Measurements from ENCODE around the gene BRF1.

BRF1 gene

DNA sequence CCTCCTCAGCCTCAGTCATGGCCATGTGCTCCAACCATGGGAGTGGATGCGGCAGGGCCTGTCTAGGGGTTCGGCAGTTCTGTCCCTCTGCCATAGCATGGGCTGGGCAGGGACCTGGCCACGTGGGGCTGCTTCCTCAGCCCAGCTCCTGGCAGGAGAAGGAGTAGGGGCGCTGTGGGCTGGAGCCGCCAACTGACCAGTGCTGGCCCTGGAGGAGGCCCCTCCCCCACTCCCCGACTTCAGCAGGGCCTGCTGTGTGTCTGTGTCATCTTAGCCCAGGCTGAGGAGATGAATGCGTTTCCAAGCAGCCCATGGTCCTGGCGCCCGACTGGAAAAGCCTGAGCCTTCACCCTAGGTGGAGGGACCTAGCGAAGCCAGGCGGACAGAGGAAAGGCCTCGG, 11.0 kb upstream of the BRF1 start:
- H3K27me3 Mint-ChIP-seq (ENCODE audit: low read depth) = no peaks in the 10 kb centered on the region
- no peaks in the 10 kb centered on the region for H3K9me3 Mint-ChIP-seq
- H3K27ac Mint-ChIP-seq = no peak overlapping the region
- H3K36me3 Mint-ChIP-seq (ENCODE audit: low read depth) = no peaks in the 10 kb centered on the region
- TF ChIP-seq CTCF (IDR thresholded peaks at IDR 0.05; ENCODE audit: unreplicated experiment in 3 of 3) = no peak
- H3K4me3 Mint-ChIP-seq = no peak overlapping the region
- peaks cover 14% of the 10 kb centered on the region for H3K4me1 Mint-ChIP-seq

- Mint-ChIP-seq H3K9me3 (no peaks in the 10 kb centered on the region), H3K27me3 (ENCODE audit: low read depth) (no peaks in the 10 kb centered on the region), H3K36me3 (ENCODE audit: low read depth) (no peaks in the 10 kb centered on the region), H3K4me1 (peaks cover 8% of the 10 kb centered on the region), H3K4me3 (peak overlapping the region in 1 of 3 experiments; percentile 5), H3K27ac (no peak overlapping the region)
- no peak for TF ChIP-seq CTCF (IDR thresholded peaks at IDR 0.05; ENCODE audit: unreplicated experiment in 3 of 3)
Observed at GRCh38 chr14:105309371-105309770, 8.6 kb upstream of the BRF1 start.

GRCh38 chr14:105307052-105307727, 6.4 kb upstream of the BRF1 start:
- Mint-ChIP-seq H3K4me1 (no peaks in the 10 kb centered on the region), H3K4me3 (no peak overlapping the region), H3K27ac (no peak overlapping the region), H3K36me3 (ENCODE audit: low read depth) (no peaks in the 10 kb centered on the region), H3K27me3 (ENCODE audit: low read depth) (no peaks in the 10 kb centered on the region), H3K9me3 (no peaks in the 10 kb centered on the region)
- no peak for TF ChIP-seq CTCF (IDR thresholded peaks at IDR 0.05; ENCODE audit: unreplicated experiment in 3 of 3)

- H3K9me3 Mint-ChIP-seq = no peaks in the 10 kb centered on the region
- H3K27me3 Mint-ChIP-seq (ENCODE audit: low read depth) = no peaks in the 10 kb centered on the region
- no peak for TF ChIP-seq CTCF (IDR thresholded peaks at IDR 0.05; ENCODE audit: unreplicated experiment in 3 of 3)
- no peak overlapping the region for H3K4me3 Mint-ChIP-seq
- no peaks in the 10 kb centered on the region for H3K4me1 Mint-ChIP-seq
- H3K27ac Mint-ChIP-seq = no peak overlapping the region
- H3K36me3 Mint-ChIP-seq (ENCODE audit: low read depth) = no peaks in the 10 kb centered on the region
Observed at GRCh38 chr14:105305791-105306190, 5.0 kb upstream of the BRF1 start.

- H3K9me3 Mint-ChIP-seq = no peaks in the 10 kb centered on the region
- no peak overlapping the region for H3K27ac Mint-ChIP-seq
- TF ChIP-seq CTCF (IDR thresholded peaks at IDR 0.05; ENCODE audit: unreplicated experiment in 3 of 3) = no peak
- no peaks in the 10 kb centered on the region for H3K27me3 Mint-ChIP-seq (ENCODE audit: low read depth)
- no peak overlapping the region for H3K4me3 Mint-ChIP-seq
- H3K36me3 Mint-ChIP-seq (ENCODE audit: low read depth) = no peaks in the 10 kb centered on the region
- H3K4me1 Mint-ChIP-seq = no peaks in the 10 kb centered on the region
Observed at GRCh38 chr14:105305345-105305744, 4.5 kb upstream of the BRF1 start.

DNA sequence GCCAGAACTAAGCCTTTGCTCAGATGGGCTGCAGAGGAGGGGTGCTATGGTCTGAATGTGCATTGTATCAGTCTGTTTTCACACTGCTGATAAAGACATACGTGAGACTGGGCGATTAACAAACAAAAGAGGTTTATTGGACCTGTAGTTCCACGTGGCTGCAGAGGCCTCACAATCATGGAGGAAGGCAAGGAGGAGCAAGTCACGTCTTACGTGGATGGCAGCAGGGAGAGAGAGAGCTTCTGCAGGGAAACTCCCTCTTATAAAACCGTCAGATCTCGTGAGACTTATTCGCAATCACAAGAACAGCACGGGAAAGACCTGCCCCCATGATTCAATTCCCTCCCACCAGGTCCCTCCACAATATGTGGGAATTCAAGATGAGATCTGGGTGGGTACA, 3.8 kb upstream of the BRF1 start:
- H3K27me3 Mint-ChIP-seq (ENCODE audit: low read depth) = no peaks in the 10 kb centered on the region
- no peak overlapping the region for H3K4me3 Mint-ChIP-seq
- no peaks in the 10 kb centered on the region for H3K4me1 Mint-ChIP-seq
- no peaks in the 10 kb centered on the region for H3K36me3 Mint-ChIP-seq (ENCODE audit: low read depth)
- TF ChIP-seq CTCF (IDR thresholded peaks at IDR 0.05; ENCODE audit: unreplicated experiment in 3 of 3) = no peak
- no peaks in the 10 kb centered on the region for H3K9me3 Mint-ChIP-seq
- H3K27ac Mint-ChIP-seq = no peak overlapping the region
